ENCODE results near the gene TNRC6C.

- TF ChIP-seq, protein P1, sequence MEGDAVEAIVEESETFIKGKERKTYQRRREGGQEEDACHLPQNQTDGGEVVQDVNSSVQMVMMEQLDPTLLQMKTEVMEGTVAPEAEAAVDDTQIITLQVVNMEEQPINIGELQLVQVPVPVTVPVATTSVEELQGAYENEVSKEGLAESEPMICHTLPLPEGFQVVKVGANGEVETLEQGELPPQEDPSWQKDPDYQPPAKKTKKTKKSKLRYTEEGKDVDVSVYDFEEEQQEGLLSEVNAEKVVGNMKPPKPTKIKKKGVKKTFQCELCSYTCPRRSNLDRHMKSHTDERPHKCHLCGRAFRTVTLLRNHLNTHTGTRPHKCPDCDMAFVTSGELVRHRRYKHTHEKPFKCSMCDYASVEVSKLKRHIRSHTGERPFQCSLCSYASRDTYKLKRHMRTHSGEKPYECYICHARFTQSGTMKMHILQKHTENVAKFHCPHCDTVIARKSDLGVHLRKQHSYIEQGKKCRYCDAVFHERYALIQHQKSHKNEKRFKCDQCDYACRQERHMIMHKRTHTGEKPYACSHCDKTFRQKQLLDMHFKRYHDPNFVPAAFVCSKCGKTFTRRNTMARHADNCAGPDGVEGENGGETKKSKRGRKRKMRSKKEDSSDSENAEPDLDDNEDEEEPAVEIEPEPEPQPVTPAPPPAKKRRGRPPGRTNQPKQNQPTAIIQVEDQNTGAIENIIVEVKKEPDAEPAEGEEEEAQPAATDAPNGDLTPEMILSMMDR (IDR thresholded peaks at IDR 0.05; ENCODE audit: insufficient read depth, low read length, poor library complexity, severe bottlenecking) = no peak
- no peak for TF ChIP-seq EZH2phosphoT487 (conservative IDR thresholded peaks at IDR 0.05; ENCODE audit: low read length)
These were observed 218 bp downstream of the TNRC6C start for GRCh38 chr17:77958716-77959125.

Measured in SU-DHL-6 (cell line).